Esophagus muscularis mucosa (tissue), 4 donors: ENCODE data around the gene VWA5B1. TPM values are rescaled to one million over a fixed set of nuclear protein-coding genes. Genes with fewer than 3 reads are reported as not detected.

Experiments
- DNase-seq: peaks from one replicate; pipeline ENCODE4 v3.0.0-alpha.2; 2017; ENCODE audit errors: extremely low spot score
- H3K27ac ChIP-seq, 4 donors: fragments of 200-600 bp; sonication (generic); replicated peaks in 1 of 4; 1 replicate in 3 of 4; 2 replicates in 1 of 4; pipeline ENCODE4 v1.5.1; 2016 to 2019; ENCODE audit warnings: mild to moderate bottlenecking in 1 of 4
- H3K27me3 ChIP-seq, 4 donors: fragments of 200-600 bp; sonication (generic); one replicate each; pipeline versions ENCODE4 v1.5.1 to v1.6.0; 2016 to 2019
- H3K36me3 ChIP-seq, 4 donors: fragments of 200-600 bp; sonication (generic); one replicate each; pipeline ENCODE4 v1.5.1; 2016 to 2019
- H3K4me1 ChIP-seq, 4 donors: fragments of 200-600 bp; sonication (generic); one replicate each; pipeline ENCODE4 v1.5.1; 2016 to 2019
- H3K4me3 ChIP-seq, 4 donors: fragments of 200-600 bp; sonication (generic); 1 replicate in 2 of 4; 2 replicates in 2 of 4; pipeline ENCODE4 v1.5.1; 2016 to 2019; ENCODE audit warnings: mild to moderate bottlenecking in 4 of 4, moderate library complexity in 1 of 4
- H3K9me3 ChIP-seq, 4 donors: fragments of 200-600 bp; sonication (generic); 1 replicate in 3 of 4; 2 replicates in 1 of 4; pipeline ENCODE4 v1.5.1; 2016 to 2019
- CTCF ChIP-seq, 3 experiments: fragments of 200-600 bp in 2 of 3; fragments of 450-650 bp in 1 of 3; sonication (generic) in 2 of 3; IDR thresholded peaks; one replicate each; pipeline ENCODE4 v1.5.1; 2017 to 2019; ENCODE audit warnings: antibody characterized with exemption in 3 of 3, mild to moderate bottlenecking in 2 of 3, moderate library complexity in 1 of 3
- EP300 ChIP-seq: sonication (generic); formaldehyde crosslinking; IDR thresholded peaks from one replicate; pipeline ENCODE4 v1.6.1; 2017; ENCODE audit warnings: antibody characterized with exemption
- POLR2A ChIP-seq: fragments of 450-650 bp; IDR thresholded peaks from one replicate; pipeline ENCODE4 v1.6.1; 2017; ENCODE audit warnings: antibody characterized with exemption, moderate library complexity, mild to moderate bottlenecking, low read depth
- POLR2AphosphoS5 ChIP-seq, 2 donors: sonication (generic); formaldehyde crosslinking; IDR thresholded peaks; one replicate each; pipeline ENCODE4 v1.6.1; 2017; ENCODE audit warnings: antibody characterized with exemption in 2 of 2
- WGBS: methylation state at CpG from one replicate; pipeline ENCODE4 v1.1.5; 2018; 5-methylcytosine and 5-hydroxymethylcytosine counted together
- intact Hi-C: fragments of 100-400 bp; cut with DNase I; formaldehyde crosslinking; loops from one replicate; pipeline ENCODE4 v1.15.1; 2023
- total RNA-seq, 4 donors: library from RNA; depleted of rRNA; stranded (reverse); fragments of >200 nt; gene quantifications; one replicate each; pipeline versions ENCODE4 v1.1.0 to v1.2.1, GENCODE V29; 2016

VWA5B1 gene
- total RNA-seq, 4 donors from 2014 or later = under 0.01 TPM; not detected in 3

GRCh38 chr1:20322825-20323612, 32.3 kb downstream of the VWA5B1 start:
- no peak for DNase-seq
- H3K27me3 ChIP-seq = peaks cover 0 to 19% (median 0%) of the 10 kb centered on the region in 4 donors
- intact Hi-C loops = no loop called here

GRCh38 chr1:20323613-20323920, 32.9 kb downstream of the VWA5B1 start:
- H3K4me1 ChIP-seq = peaks cover 9 to 32% (median 25%) of the 10 kb centered on the region in 4 donors
- no peak overlapping the region for H3K4me3 ChIP-seq
- intact Hi-C loops = no loop called here
- WGBS = 76% methylated on average over 3 of the region's 3 CpGs
- H3K27ac ChIP-seq = no peak overlapping the region
- no peaks in the 10 kb centered on the region for H3K36me3 ChIP-seq
- TF ChIP-seq POLR2A (no peak), EP300 (no peak), POLR2AphosphoS5 (IDR thresholded peaks at IDR 0.05) (no peak), CTCF (IDR thresholded peaks at IDR 0.05) (no peak)
- no peaks in the 10 kb centered on the region for H3K9me3 ChIP-seq
- H3K27me3 ChIP-seq = peaks cover 0 to 15% (median 0%) of the 10 kb centered on the region in 4 donors
- no peak for DNase-seq

More at GRCh38 chr1:20322825-20323612, 32.3 kb downstream of the VWA5B1 start:
- Histone ChIP-seq H3K4me1 (peaks cover 9 to 32% (median 25%) of the 10 kb centered on the region in 4 donors), H3K9me3 (no peaks in the 10 kb centered on the region), H3K4me3 (no peak overlapping the region), H3K27ac (no peak overlapping the region), H3K36me3 (no peaks in the 10 kb centered on the region)
- TF ChIP-seq POLR2A (no peak), CTCF (IDR thresholded peaks at IDR 0.05) (no peak), POLR2AphosphoS5 (IDR thresholded peaks at IDR 0.05) (no peak), EP300 (no peak)
- WGBS = 82% methylated on average over 23 of the region's 23 CpGs

- Histone ChIP-seq H3K4me1 (peaks cover 9 to 32% (median 25%) of the 10 kb centered on the region in 4 donors), H3K27ac (peak overlapping the region in 1 of 4 donors; percentile 39), H3K9me3 (no peaks in the 10 kb centered on the region), H3K36me3 (no peaks in the 10 kb centered on the region), H3K27me3 (peaks cover 0 to 11% (median 0%) of the 10 kb centered on the region in 4 donors), H3K4me3 (no peak overlapping the region)
- 67% methylated on average over 2 of the region's 8 CpGs for WGBS
- intact Hi-C loops = no loop called here
- no peak for TF ChIP-seq CTCF (IDR thresholded peaks at IDR 0.05)
- TF ChIP-seq POLR2A = no peak
- TF ChIP-seq POLR2AphosphoS5 (IDR thresholded peaks at IDR 0.05) = no peak
- TF ChIP-seq EP300 = no peak
- DNase-seq = no peak
Measured at GRCh38 chr1:20324704-20325406, 34.2 kb downstream of the VWA5B1 start.

- TF ChIP-seq POLR2A (no peak), POLR2AphosphoS5 (IDR thresholded peaks at IDR 0.05) (no peak), EP300 (no peak), CTCF (IDR thresholded peaks at IDR 0.05) (no peak)
- Histone ChIP-seq H3K4me1 (peaks cover 9 to 32% (median 25%) of the 10 kb centered on the region in 4 donors), H3K9me3 (no peaks in the 10 kb centered on the region), H3K27ac (peak overlapping the region in 1 of 4 donors; percentile 39), H3K27me3 (peaks cover 0 to 14% (median 0%) of the 10 kb centered on the region in 4 donors), H3K4me3 (no peak overlapping the region), H3K36me3 (no peaks in the 10 kb centered on the region)
- 40% methylated on average over 3 of the region's 3 CpGs for WGBS
- DNase-seq = no peak
- intact Hi-C loops = no loop called here
Measured at GRCh38 chr1:20325407-20325843, 34.8 kb downstream of the VWA5B1 start.
